Ovary (tissue), 3 donors: Measurements from ENCODE around the gene DEFB131A.
"Not testable (repeated sequence)": the region's sequence is repeated elsewhere in the genome, so short reads cannot be mapped to it uniquely, and the experiment has no call there.

Source experiments
- CTCF ChIP-seq, 3 donors: fragments of 450-650 bp in 2 of 3; fragments of 200-600 bp in 1 of 3; IDR thresholded peaks; one replicate each; pipeline versions ENCODE4 v1.5.1 to v1.8.0; 2016 to 2022; ENCODE audit warnings: antibody characterized with exemption in 3 of 3, mild to moderate bottlenecking in 1 of 3
- EP300 ChIP-seq: sonication (generic); formaldehyde crosslinking; IDR thresholded peaks from one replicate; pipeline ENCODE4 v1.6.1; 2017; ENCODE audit warnings: antibody characterized with exemption
- POLR2A ChIP-seq: fragments of 450-650 bp; IDR thresholded peaks from one replicate; pipeline ENCODE4 v1.6.1; 2017; ENCODE audit warnings: antibody characterized with exemption, mild to moderate bottlenecking, moderate library complexity
- donor health status: DM: no; HTN: no; CAD: no.

GRCh38 chr4:9490986-9491385 lies 46.8 kb downstream of the DEFB131A start:
- not testable (repeated sequence) for TF ChIP-seq CTCF (IDR thresholded peaks at IDR 0.05); POLR2A; EP300
